ENCODE data around the gene RABGGTA.

RABGGTA gene

GRCh38 chr14:24308342-24309124, 37.1 kb upstream of the RABGGTA start:
- no peaks in the 10 kb centered on the region for H4K20me1 ChIP-seq (ENCODE audit: control insufficient read depth, insufficient read depth, low read depth, low read length)
- H3K9me3 ChIP-seq (ENCODE audit: control insufficient read depth, insufficient read depth, low read length) = no peaks in the 10 kb centered on the region
- H3K79me2 ChIP-seq (ENCODE audit: control insufficient read depth, low read length) = 0 out of 2 replicates have a peak, but pooled peaks cover 2% of the 10 kb centered on the region
- H3K4me2 ChIP-seq (ENCODE audit: low read length) = no peak overlapping the region
- H3K36me3 ChIP-seq (ENCODE audit: control insufficient read depth, low read length) = peaks cover 76% of the 10 kb centered on the region
- H3F3A ChIP-seq (ENCODE audit: control insufficient read depth, insufficient read depth) = peaks cover 10% of the 10 kb centered on the region; the same call in 1 of the 2 replicates
- peaks cover 40% of the 10 kb centered on the region for H3K4me1 ChIP-seq (ENCODE audit: control insufficient read depth, low read length)
- no peak overlapping the region for H3K27ac ChIP-seq (ENCODE audit: low read depth, low read length)
- H3K27me3 ChIP-seq (ENCODE audit: control insufficient read depth, low read length) = no peaks in the 10 kb centered on the region
- no peaks in the 10 kb centered on the region for H3K9me2 ChIP-seq (replicated peaks; ENCODE audit: control insufficient read depth, low read length)
- TF ChIP-seq EZH2phosphoT487 (IDR thresholded peaks at IDR 0.05; ENCODE audit: borderline replicate concordance, low read length) = no peak
- TF ChIP-seq, protein P1, sequence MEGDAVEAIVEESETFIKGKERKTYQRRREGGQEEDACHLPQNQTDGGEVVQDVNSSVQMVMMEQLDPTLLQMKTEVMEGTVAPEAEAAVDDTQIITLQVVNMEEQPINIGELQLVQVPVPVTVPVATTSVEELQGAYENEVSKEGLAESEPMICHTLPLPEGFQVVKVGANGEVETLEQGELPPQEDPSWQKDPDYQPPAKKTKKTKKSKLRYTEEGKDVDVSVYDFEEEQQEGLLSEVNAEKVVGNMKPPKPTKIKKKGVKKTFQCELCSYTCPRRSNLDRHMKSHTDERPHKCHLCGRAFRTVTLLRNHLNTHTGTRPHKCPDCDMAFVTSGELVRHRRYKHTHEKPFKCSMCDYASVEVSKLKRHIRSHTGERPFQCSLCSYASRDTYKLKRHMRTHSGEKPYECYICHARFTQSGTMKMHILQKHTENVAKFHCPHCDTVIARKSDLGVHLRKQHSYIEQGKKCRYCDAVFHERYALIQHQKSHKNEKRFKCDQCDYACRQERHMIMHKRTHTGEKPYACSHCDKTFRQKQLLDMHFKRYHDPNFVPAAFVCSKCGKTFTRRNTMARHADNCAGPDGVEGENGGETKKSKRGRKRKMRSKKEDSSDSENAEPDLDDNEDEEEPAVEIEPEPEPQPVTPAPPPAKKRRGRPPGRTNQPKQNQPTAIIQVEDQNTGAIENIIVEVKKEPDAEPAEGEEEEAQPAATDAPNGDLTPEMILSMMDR (IDR thresholded peaks at IDR 0.05; ENCODE audit: low read depth, low read length, poor library complexity, severe bottlenecking) = peak; percentile 22
- H3K4me3 ChIP-seq (ENCODE audit: low read length) = no peak overlapping the region

DNA sequence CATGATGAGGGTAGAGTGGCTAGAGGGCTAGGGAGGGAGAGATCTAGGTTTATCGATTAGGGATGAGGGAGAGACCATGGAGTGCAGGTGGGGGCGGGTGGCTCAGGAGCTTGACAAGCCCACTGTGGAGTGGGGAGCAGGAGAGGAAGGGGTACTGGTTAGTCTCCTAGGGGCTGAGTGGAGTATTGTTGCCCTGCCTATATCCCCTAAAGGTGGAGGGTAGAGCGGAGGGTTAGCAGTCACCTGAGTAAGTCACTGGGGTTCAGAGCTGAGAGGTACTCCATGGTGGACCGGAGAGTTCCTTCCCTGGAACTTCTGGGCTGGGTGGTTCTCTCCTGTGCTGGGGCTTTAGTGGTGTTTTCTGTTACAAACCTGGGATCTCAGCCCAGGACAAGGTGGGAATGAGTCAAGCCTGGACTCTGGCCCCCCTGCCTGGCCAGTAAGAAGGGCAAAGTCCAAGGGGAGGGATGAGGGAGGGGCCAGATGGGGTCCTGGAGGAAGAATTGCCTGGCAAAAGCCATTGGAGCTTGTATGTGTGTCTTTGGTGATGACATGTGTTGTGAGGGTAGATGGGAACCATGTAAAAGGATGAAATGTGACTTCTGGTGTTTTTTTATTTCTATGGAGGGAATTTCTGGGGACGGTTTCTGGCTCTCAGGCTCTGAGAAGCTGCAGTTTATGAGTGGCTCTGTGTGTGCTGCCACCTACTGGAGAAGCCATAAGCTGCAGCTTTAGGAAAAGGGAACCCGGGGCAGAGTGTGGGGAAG, 36.4 kb upstream of the RABGGTA start, which contains the start of gene CIDEB:
Gene CIDEB (minus strand): TSS at position 403 of the 767 bp plus-strand sequence. CDS start 119 bp downstream, at position 284.
- Histone ChIP-seq H3K4me1 (ENCODE audit: control insufficient read depth, low read length) (peaks cover 32% of the 10 kb centered on the region), H3K4me3 (ENCODE audit: low read length) (no peak within 1 kb of the TSS), H3K27me3 (ENCODE audit: control insufficient read depth, low read length) (no peaks in the 10 kb centered on the region), H3K9me3 (ENCODE audit: control insufficient read depth, insufficient read depth, low read length) (no peaks in the 10 kb centered on the region), H3K9me2 (replicated peaks; ENCODE audit: control insufficient read depth, low read length) (no peaks in the 10 kb centered on the region), H4K20me1 (ENCODE audit: control insufficient read depth, insufficient read depth, low read depth, low read length) (no peaks in the 10 kb centered on the region), H3K79me2 (ENCODE audit: control insufficient read depth, low read length) (0 out of 2 replicates have a peak, but pooled peaks cover 2% of the 10 kb centered on the region), H3K4me2 (ENCODE audit: low read length) (no peak within 1 kb of the TSS), H3K36me3 (ENCODE audit: control insufficient read depth, low read length) (peaks cover 83% of the 10 kb centered on the region), H3F3A (ENCODE audit: control insufficient read depth, insufficient read depth) (peaks cover 9% of the 10 kb centered on the region; the same call in 1 of the 2 replicates), H3K27ac (ENCODE audit: low read depth, low read length) (no peak within 1 kb of the TSS)
- no peak for TF ChIP-seq EZH2phosphoT487 (IDR thresholded peaks at IDR 0.05; ENCODE audit: borderline replicate concordance, low read length)
- TF ChIP-seq, protein P1 (IDR thresholded peaks at IDR 0.05; ENCODE audit: low read depth, low read length, poor library complexity, severe bottlenecking) = peak; percentile 95

GRCh38 chr14:24307156-24307574, 35.8 kb upstream of the RABGGTA start:
- peaks cover 26% of the 10 kb centered on the region for H3K4me1 ChIP-seq (ENCODE audit: control insufficient read depth, low read length)
- TF ChIP-seq, protein P1 (IDR thresholded peaks at IDR 0.05; ENCODE audit: low read depth, low read length, poor library complexity, severe bottlenecking) = no peak
- no peak for TF ChIP-seq EZH2phosphoT487 (IDR thresholded peaks at IDR 0.05; ENCODE audit: borderline replicate concordance, low read length)
- H3K27ac ChIP-seq (ENCODE audit: low read depth, low read length) = no peak overlapping the region
- peaks cover 86% of the 10 kb centered on the region for H3K36me3 ChIP-seq (ENCODE audit: control insufficient read depth, low read length)
- no peaks in the 10 kb centered on the region for H3K9me3 ChIP-seq (ENCODE audit: control insufficient read depth, insufficient read depth, low read length)
- no peaks in the 10 kb centered on the region for H3K27me3 ChIP-seq (ENCODE audit: control insufficient read depth, low read length)
- H3K9me2 ChIP-seq (replicated peaks; ENCODE audit: control insufficient read depth, low read length) = no peaks in the 10 kb centered on the region
- no peaks in the 10 kb centered on the region for H4K20me1 ChIP-seq (ENCODE audit: control insufficient read depth, insufficient read depth, low read depth, low read length)
- H3K4me2 ChIP-seq (ENCODE audit: low read length) = no peak overlapping the region
- H3K79me2 ChIP-seq (ENCODE audit: control insufficient read depth, low read length) = 0 out of 2 replicates have a peak, but pooled peaks cover 2% of the 10 kb centered on the region
- peaks cover 6% of the 10 kb centered on the region; the same call in 1 of the 2 replicates for H3F3A ChIP-seq (ENCODE audit: control insufficient read depth, insufficient read depth)
- no peak overlapping the region for H3K4me3 ChIP-seq (ENCODE audit: low read length)
